Measurements from ENCODE around the gene ATP9B. TPM values are rescaled to one million over a fixed set of nuclear protein-coding genes. Genes with fewer than 3 reads are reported as not detected.

Gene ATP9B
- total and polyA plus RNA-seq, 4 donors, result 7.1 to 31.4 (median 15.5) TPM

GRCh38 chr18:79380816-79381806 is 311.9 kb downstream of the ATP9B start:
- Histone ChIP-seq H3K4me1 (ENCODE audit: control insufficient read depth in 4 of 4, insufficient read depth in 4 of 4, low read length in 3 of 4) (no peaks in the 10 kb centered on the region), H3K9me3 (ENCODE audit: control insufficient read depth in 4 of 4, low read length in 3 of 4) (no peaks in the 10 kb centered on the region)
- 55% methylated on average over 30 of the region's 30 CpGs for WGBS

GRCh38 chr18:79381811-79382311 is 312.7 kb downstream of the ATP9B start:
- Histone ChIP-seq H3K4me1 (ENCODE audit: control insufficient read depth in 4 of 4, insufficient read depth in 4 of 4, low read length in 3 of 4) (no peaks in the 10 kb centered on the region), H3K36me3 (ENCODE audit: control insufficient read depth in 4 of 4, insufficient read depth in 3 of 4, low read depth in 1 of 4, low read length in 3 of 4) (peaks cover 0 to 10% (median 5%) of the 10 kb centered on the region in 4 donors), H3K27me3 (ENCODE audit: control insufficient read depth in 4 of 4, insufficient read depth in 4 of 4, low read length in 3 of 4) (no peaks in the 10 kb centered on the region), H3K4me3 (ENCODE audit: low read depth in 1 of 3, low read length in 3 of 3) (no peak overlapping the region), H3K27ac (ENCODE audit: low read depth in 1 of 2, low read length in 2 of 2) (no peak overlapping the region), H3K9ac (ENCODE audit: low read depth in 1 of 2, low read length in 2 of 2) (no peak overlapping the region), H3K9me3 (ENCODE audit: control insufficient read depth in 4 of 4, low read length in 3 of 4) (no peaks in the 10 kb centered on the region)
- no peak for DNase-seq (ENCODE audit: low spot score)
- 76% methylated on average over 16 of the region's 16 CpGs for WGBS
- no peak for TF ChIP-seq TAF1 (conservative IDR thresholded peaks at IDR 0.05)
- no peak for TF ChIP-seq MAX (IDR thresholded peaks at IDR 0.05)
- TF ChIP-seq HNF4G (IDR thresholded peaks at IDR 0.05), result no peak
- no peak for TF ChIP-seq FOXA1 (IDR thresholded peaks at IDR 0.05)
- no peak for TF ChIP-seq ZBTB33 (IDR thresholded peaks at IDR 0.05)
- no peak for TF ChIP-seq FOXA2 (IDR thresholded peaks at IDR 0.05)
- TF ChIP-seq RXRA (IDR thresholded peaks at IDR 0.05), result no peak
- TF ChIP-seq NR2F2 (IDR thresholded peaks at IDR 0.05), result no peak
- no peak for TF ChIP-seq REST (IDR thresholded peaks at IDR 0.05)
- TF ChIP-seq CTCF (IDR thresholded peaks at IDR 0.05; ENCODE audit: low read depth, low read length, missing input control), result no peak
- TF ChIP-seq JUND (IDR thresholded peaks at IDR 0.05), result no peak
- TF ChIP-seq SP1 (IDR thresholded peaks at IDR 0.05), result no peak
- TF ChIP-seq RAD21 (IDR thresholded peaks at IDR 0.05), result no peak
- no peak for TF ChIP-seq EGR1 (IDR thresholded peaks at IDR 0.05; ENCODE audit: low read depth in 2 of 2)

More at GRCh38 chr18:79380816-79381806, 311.9 kb downstream of the ATP9B start:
- Histone ChIP-seq H3K4me3 (ENCODE audit: low read depth in 1 of 3, low read length in 3 of 3) (no peak overlapping the region), H3K36me3 (ENCODE audit: control insufficient read depth in 4 of 4, insufficient read depth in 3 of 4, low read depth in 1 of 4, low read length in 3 of 4) (peaks cover 0 to 10% (median 5%) of the 10 kb centered on the region in 4 donors), H3K9ac (ENCODE audit: low read depth in 1 of 2, low read length in 2 of 2) (no peak overlapping the region), H3K27me3 (ENCODE audit: control insufficient read depth in 4 of 4, insufficient read depth in 4 of 4, low read length in 3 of 4) (no peaks in the 10 kb centered on the region), H3K27ac (ENCODE audit: low read depth in 1 of 2, low read length in 2 of 2) (no peak overlapping the region)
- TF ChIP-seq NR2F2 (IDR thresholded peaks at IDR 0.05) (no peak), RAD21 (IDR thresholded peaks at IDR 0.05) (peak; percentile 83 to 88), CTCF (IDR thresholded peaks at IDR 0.05; ENCODE audit: low read depth, low read length, missing input control) (peak; percentile 83)
- DNase-seq (ENCODE audit: low spot score), result peak; percentile 78

Measured in liver (tissue), 9 donors.